HG02973 (cell line): ENCODE data around the gene MAPK14.
A peak's percentile ranks its signal among the peaks of the same experiment; 100 is the strongest.
"Not testable (repeated sequence)": the region's sequence is repeated elsewhere in the genome, so short reads cannot be mapped to it uniquely, and the experiment has no call there.

ENCODE experiments used
- ATAC-seq: cut with Tn5 transposase; IDR thresholded peaks from one replicate; pipeline ENCODE4 v1.9.1; 2021; ENCODE audit warnings: moderate library complexity; ENCODE audit not compliant: unreplicated experiment

MAPK14 gene

DNA sequence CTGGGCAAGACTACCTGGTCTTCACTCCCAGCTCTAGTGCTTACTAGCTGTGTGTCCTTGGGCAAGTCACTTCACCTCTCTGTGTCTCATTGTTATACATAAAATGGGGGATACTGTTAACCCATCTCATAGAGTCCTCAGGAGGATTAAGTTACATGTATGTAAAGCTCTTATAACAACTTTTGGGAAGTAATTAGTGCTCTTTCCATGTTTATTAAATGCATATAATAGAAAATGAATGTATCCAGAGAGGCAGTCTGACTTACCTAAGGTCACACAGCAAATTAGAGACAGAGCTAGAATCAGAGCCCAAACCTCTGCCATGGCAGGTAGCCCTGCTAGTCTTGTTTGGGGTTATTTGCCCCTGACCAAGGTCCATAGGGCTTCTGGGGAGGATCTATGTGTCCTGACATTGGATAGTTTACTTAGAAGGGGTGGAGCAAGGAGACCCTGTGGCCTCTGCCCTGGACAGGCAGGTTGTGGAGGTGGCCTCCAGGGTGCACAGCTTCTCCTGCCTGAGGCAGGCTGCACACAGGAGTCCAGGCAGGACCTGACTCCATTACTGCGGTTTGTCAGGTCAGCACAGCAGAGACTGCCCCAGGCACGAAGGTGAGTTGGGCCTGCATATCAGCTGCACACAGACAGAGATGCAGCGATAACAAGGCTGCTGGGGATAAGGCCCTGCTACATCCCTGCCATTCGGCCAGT, 94.3 kb downstream of the MAPK14 start:
- ATAC-seq = no peak

GRCh38 chr6:36122495-36123269, 95.1 kb downstream of the MAPK14 start:
- ATAC-seq = no peak

- peak; percentile 52 for ATAC-seq
Observed at GRCh38 chr6:36123270-36124139, 95.9 kb downstream of the MAPK14 start.

DNA sequence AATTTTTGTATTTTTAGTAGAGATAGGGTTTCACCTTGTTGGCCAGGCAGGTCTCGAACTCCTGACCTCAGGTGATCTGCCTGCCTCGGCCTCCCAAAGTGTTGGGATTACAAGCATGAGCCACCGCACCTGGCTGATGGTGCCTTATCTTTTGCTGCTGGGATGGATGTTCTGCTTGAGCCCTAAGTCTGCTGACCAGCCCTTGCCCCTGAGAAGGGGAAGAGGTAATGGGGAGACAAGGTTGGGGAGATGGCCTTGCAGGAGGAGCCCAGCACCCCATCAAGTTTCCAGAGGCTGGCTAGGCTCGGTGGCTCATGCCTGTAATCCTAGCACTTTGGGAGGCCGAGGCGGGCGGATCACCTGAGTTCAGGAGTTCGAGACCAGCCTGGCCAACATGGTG, 96.7 kb downstream of the MAPK14 start:
- not testable (repeated sequence) for ATAC-seq

DNA sequence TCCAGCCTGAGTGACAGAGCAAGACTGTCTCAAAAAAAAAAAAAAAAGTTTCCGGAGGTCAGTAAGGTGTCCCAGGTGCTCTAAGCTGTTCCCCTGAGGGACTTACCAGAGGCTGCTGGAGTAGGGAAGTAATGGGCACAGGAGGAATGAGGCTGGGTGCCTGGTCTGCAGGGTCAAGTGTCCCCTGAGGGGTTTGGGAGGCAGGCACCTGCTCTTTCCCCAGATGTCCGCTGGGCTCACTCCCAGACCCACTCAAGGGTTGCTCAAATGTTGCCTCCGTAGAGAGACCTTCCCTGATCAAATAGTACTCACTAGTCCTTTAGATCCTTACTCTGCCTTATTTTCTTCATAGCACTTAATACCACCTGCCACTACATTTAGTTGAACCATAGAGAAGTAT, 97.3 kb downstream of the MAPK14 start:
- ATAC-seq = no peak

GRCh38 chr6:36125575-36125974, 98.0 kb downstream of the MAPK14 start:
- no peak for ATAC-seq

DNA sequence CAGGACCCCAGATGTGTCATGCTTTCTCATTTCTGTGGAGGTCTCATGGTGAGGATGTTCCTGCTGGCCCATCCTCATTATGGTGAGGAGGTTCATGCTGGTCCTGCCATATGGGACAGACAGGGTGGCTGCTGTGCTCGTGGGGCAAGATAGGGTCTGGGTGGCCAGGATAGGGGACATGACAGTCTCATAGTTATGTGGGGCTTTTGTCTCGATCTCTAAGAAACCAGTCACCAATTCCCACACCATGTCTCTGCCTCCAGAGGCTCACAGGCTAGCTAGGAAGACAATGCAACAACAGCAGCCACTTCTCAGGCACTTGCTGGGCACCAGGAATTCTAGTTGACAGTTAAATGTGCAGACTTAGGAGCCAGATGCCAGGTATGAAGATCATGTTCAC, 98.5 kb downstream of the MAPK14 start:
- no peak for ATAC-seq

GRCh38 chr6:36126553-36127458, 99.2 kb downstream of the MAPK14 start:
- ATAC-seq = no peak

GRCh38 chr6:36127462-36128016, 99.9 kb downstream of the MAPK14 start:
- no peak for ATAC-seq

DNA sequence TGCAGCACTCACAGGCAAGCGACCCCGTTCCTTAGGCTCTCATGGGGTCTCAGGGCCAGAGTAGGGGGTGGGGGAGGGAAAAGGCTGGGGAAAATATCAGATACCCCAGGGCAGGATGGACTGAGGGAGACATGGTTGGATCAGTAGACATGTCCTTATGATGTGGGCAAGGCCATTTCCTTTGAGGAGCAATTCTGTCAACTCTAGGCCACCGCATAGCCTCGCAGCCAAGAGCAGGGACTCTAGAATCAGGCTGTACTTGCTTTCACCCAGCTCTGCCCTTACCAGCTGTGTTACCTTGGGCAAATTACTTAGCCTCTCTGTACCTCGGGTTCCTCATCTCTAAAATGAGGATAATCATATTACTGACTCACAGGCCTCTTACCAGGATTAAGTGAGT, 100.5 kb downstream of the MAPK14 start:
- no peak for ATAC-seq

- no peak for ATAC-seq
Observed at GRCh38 chr6:36128793-36129192, 101.2 kb downstream of the MAPK14 start.

GRCh38 chr6:36129334-36129733, 101.7 kb downstream of the MAPK14 start:
- ATAC-seq = not testable (repeated sequence)

GRCh38 chr6:36129941-36130666, 102.5 kb downstream of the MAPK14 start, which contains the start of gene MAPK13:
Gene MAPK13, plus strand, starts transcription at chr6:36130513. Its CDS starts 70 bp downstream, at chr6:36130583.
- ATAC-seq = no peak

- ATAC-seq = no peak
Observed at GRCh38 chr6:36130667-36131510, 103.3 kb downstream of the MAPK14 start.

DNA sequence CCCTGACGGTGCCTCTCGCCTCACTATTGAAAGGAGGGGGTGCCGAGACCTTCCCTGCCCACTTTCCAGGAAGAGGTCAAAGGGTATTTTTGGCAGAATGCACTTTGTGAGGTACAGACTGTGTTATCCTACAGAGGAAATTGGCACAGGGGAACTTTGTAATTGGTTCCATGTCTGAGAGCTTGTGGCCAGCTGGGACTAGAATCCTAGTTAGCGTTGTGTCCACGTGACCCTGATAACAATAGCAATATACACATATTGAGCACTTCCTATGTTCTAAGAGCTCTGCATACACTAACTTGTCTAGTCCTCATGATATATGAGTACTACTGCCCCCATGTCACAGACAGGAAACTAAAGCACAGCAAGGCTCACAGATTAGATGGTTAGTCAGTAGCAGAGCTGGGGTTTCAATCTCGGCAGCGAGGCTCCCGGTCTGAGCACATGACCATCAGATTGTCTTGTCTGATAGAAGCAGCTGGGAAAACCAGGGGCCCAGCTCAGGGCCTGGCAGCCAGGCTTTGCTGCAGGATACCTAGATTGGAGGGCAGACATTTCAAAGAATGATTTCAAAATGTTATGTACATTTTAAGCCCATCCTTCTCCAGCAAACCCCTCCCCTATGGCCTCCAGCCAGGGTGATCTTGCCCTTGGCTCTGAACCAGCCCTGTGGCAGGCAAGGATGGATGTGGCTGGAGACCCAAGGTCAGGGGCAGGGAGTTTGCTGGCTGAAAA, 104.1 kb downstream of the MAPK14 start:
- peak; percentile 85 for ATAC-seq

GRCh38 chr6:36132246-36132895, 104.8 kb downstream of the MAPK14 start:
- no peak for ATAC-seq

DNA sequence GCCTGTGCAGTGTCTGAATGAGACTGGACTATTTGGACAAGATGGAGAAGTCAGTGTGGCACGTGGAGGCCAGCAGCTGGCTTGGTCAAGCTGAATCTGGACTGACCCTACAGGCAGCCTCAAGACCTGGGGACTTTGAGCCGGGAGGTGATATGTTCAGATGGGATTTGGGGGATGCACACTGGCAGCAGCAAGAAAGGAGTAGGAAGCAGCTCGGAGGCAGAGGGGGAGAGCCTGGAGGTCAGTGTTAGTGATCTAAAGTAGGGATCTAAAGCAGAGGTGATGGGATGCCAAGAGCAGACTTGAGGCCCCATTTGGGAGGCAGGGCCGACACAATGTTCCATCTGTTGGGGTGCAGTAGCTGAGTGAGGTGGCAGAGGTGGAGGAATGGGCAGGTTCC, 105.5 kb downstream of the MAPK14 start:
- ATAC-seq = no peak
